OCI-LY7 (cell line): ENCODE results near the gene SNX20. TPM values are rescaled to one million over a fixed set of nuclear protein-coding genes. Genes with fewer than 3 reads are reported as not detected.

Experiments used
- BruUV-seq: library from RNA; stranded (reverse); fragments of 400-500 nt; replicated peaks from 2 replicates; lab custom pipeline; 2021; lab: Mats Ljungman, UMichigan
- CTCF ChIA-PET: fragments of 300-600 bp; sonication (Branson Sonifier 250); formaldehyde crosslinking; loops from one replicate; lab custom pipeline; 2022; ENCODE audit warnings: antibody characterized with exemption; ENCODE audit not compliant: unreplicated experiment; lab: Charles Lee
- POLR2A ChIA-PET: fragments of 300-600 bp; sonication (Branson Sonifier 250); formaldehyde crosslinking; loops from one replicate; lab custom pipeline; 2022; ENCODE audit warnings: antibody characterized with exemption; lab: Charles Lee
- DNase-seq: peaks from one replicate; pipeline ENCODE4 v3.0.0-alpha.2; 2015; ENCODE audit warnings: low spot score
- H2AFZ ChIP-seq: fragments of 200-600 bp; sonication (generic), shearing (Covaris generic); 2 replicates; pipeline ENCODE4 v1.6.1; 2014; ENCODE audit warnings: mild to moderate bottlenecking, antibody characterized with exemption, low read length, moderate library complexity
- H3K27ac ChIP-seq: fragments of 200-600 bp; sonication (generic); 2 replicates; pipeline ENCODE4 v1.5.1; 2014; ENCODE audit warnings: mixed run types, low read depth, mild to moderate bottlenecking, moderate library complexity, low read length, inconsistent platforms; ENCODE audit not compliant: poor library complexity, severe bottlenecking
- H3K36me3 ChIP-seq: fragments of 200-600 bp; sonication (generic); 2 replicates; pipeline ENCODE4 v1.6.1; 2014; ENCODE audit warnings: mild to moderate bottlenecking, antibody characterized with exemption, low read length, moderate library complexity, mixed read lengths; ENCODE audit not compliant: insufficient read depth
- H3K4me1 ChIP-seq: fragments of 200-600 bp; sonication (generic); 2 replicates; pipeline ENCODE4 v1.5.1; 2014; ENCODE audit warnings: mild to moderate bottlenecking, low read length; ENCODE audit not compliant: insufficient read depth, poor library complexity, severe bottlenecking
- H3K4me2 ChIP-seq: fragments of 200-600 bp; sonication (generic); 2 replicates; pipeline ENCODE4 v1.6.1; 2014; ENCODE audit warnings: mild to moderate bottlenecking, low read length
- H3K4me3 ChIP-seq: fragments of 200-600 bp; sonication (generic); 2 replicates; pipeline ENCODE4 v1.5.1; 2014; ENCODE audit warnings: mild to moderate bottlenecking, low read depth, low read length; ENCODE audit not compliant: poor library complexity, severe bottlenecking
- H3K79me2 ChIP-seq: fragments of 200-600 bp; sonication (generic); 2 replicates; pipeline ENCODE4 v1.6.1; 2016; ENCODE audit warnings: low read depth, mild to moderate bottlenecking, low read length, moderate library complexity, mixed read lengths; ENCODE audit not compliant: insufficient read depth
- H3K9me2 ChIP-seq: fragments of 200-600 bp; sonication (generic); 2 replicates; pipeline ENCODE4 v1.6.1; 2016; ENCODE audit warnings: mild to moderate bottlenecking, low read length, mixed read lengths; ENCODE audit not compliant: insufficient read depth
- H3K9me3 ChIP-seq: fragments of 200-600 bp; sonication (generic); 2 replicates; pipeline ENCODE4 v1.6.1; 2014; ENCODE audit warnings: mild to moderate bottlenecking, mixed run types, low read length, mixed read lengths
- H4K20me1 ChIP-seq: fragments of 200-600 bp; sonication (generic); 2 replicates; pipeline ENCODE4 v1.6.1; 2014; ENCODE audit warnings: mild to moderate bottlenecking, antibody characterized with exemption, low read length, moderate library complexity, mixed read lengths; ENCODE audit not compliant: insufficient read depth
- CTCF ChIP-seq: fragments of 200-600 bp; sonication (generic); conservative IDR thresholded peaks from 2 replicates; pipeline ENCODE4 v1.5.1; 2014; ENCODE audit warnings: mild to moderate bottlenecking, antibody characterized with exemption, low read length, moderate library complexity, mixed read lengths
- EZH2phosphoT487 ChIP-seq: fragments of 200-600 bp; sonication (generic); IDR thresholded peaks from 2 replicates; pipeline ENCODE4 v1.6.1; 2018; ENCODE audit warnings: low read depth, borderline replicate concordance, mild to moderate bottlenecking, mixed run types, antibody characterized with exemption, low read length, moderate library complexity, mixed read lengths
- intact Hi-C: fragments of 100-400 bp; cut with micrococcal nuclease; formaldehyde crosslinking; loops from one replicate; pipeline ENCODE4 v1.10.0; 2022; ENCODE audit not compliant: unreplicated experiment
- total RNA-seq, 2 experiments: library from RNA; depleted of rRNA in 1 of 2; stranded (reverse); fragments of >200 nt in 1 of 2; shearing (Covaris generic) in 1 of 2; gene quantifications; 2 replicates each; pipeline ENCODE4 v1.2.3, GENCODE V29; 2014 to 2022

The SNX20 gene
- total RNA-seq, 2 experiments from 2014 or later, result 1.3 to 5.8 TPM

DNA sequence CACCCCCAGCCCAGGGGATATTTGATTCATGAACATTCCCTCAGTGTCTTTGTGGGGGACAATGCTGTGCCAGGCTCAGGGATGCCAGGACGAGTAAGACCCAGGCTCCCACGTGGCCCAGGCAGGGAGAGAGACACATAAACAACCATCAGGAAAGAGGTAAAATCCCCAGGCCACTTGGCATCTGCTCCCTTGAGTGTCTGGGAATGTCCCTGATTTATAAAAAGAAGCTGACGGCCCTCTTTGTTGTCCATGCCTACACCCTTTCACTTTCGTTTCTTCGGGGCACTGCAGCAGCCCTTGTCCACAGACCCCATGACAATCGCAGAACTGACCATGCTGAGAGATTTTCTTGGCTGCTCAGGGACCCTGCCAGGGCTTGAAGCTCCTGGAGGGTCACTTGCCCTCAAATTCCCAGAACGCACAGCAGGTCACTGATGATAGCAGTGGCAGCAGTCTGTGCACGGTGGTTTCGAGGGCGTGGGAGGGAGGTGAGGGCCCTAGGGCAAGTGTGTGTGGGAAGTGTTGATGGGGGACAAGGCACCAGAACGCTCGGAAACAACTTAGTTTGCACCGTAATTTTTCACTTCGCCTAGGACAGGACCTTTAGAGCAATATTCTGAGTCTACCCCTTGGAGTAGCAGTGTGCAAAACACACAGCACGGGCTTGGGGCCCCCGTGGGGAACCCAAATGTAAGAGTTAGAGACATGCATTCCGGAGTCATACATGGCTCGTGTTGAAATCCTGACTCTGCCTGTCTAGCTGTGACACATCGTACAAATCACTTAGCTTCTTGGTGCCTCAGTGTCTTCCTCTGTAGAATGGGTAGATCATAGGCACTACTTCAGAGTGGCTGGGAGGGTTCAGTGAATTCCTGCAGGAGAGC, 17.0 kb upstream of the SNX20 start:
- ChIA-PET POLR2A (interaction anchor here (0.5 to 0.7 kb wide), 2 partner anchors 328 to 606 kb away, joined by 3 to 4 read pairs; no protein-coding TSS in a partner anchor), CTCF (no interaction called here)
- no TSS peak for BruUV-seq
- Histone ChIP-seq H3K9me3 (no peaks in the 10 kb centered on the region), H3K79me2 (no peaks in the 10 kb centered on the region), H4K20me1 (no peaks in the 10 kb centered on the region), H3K27ac (no peak overlapping the region), H3K9me2 (no peaks in the 10 kb centered on the region), H2AFZ (peak overlapping the region; percentile 36; the same call in 1 of the 2 replicates), H3K36me3 (no peaks in the 10 kb centered on the region), H3K4me1 (no peaks in the 10 kb centered on the region), H3K4me3 (peak overlapping the region; percentile 37), H3K4me2 (peak overlapping the region; percentile 40; the same call in 1 of the 2 replicates)
- no peak for TF ChIP-seq EZH2phosphoT487
- TF ChIP-seq CTCF, result no peak
- intact Hi-C loops, result no loop called here
- no peak for DNase-seq

- H4K20me1 ChIP-seq, result no peaks in the 10 kb centered on the region
- CTCF ChIA-PET, result no interaction called here
- no peaks in the 10 kb centered on the region for H3K36me3 ChIP-seq
- no peaks in the 10 kb centered on the region for H3K4me1 ChIP-seq
- TF ChIP-seq CTCF, result no peak
- no peak for TF ChIP-seq EZH2phosphoT487
- no peak for DNase-seq
- no peaks in the 10 kb centered on the region for H3K79me2 ChIP-seq
- H2AFZ ChIP-seq, result no peak overlapping the region
- intact Hi-C loops, result no loop called here
- H3K4me3 ChIP-seq, result no peak overlapping the region
- no peaks in the 10 kb centered on the region for H3K9me3 ChIP-seq
- H3K27ac ChIP-seq, result no peak overlapping the region
- POLR2A ChIA-PET, result no interaction called here
- no peak overlapping the region for H3K4me2 ChIP-seq
- BruUV-seq, result no TSS peak
- no peaks in the 10 kb centered on the region for H3K9me2 ChIP-seq
These were observed 16.3 kb upstream of the SNX20 start for GRCh38 chr16:50697421-50697715.
